SU-DHL-6 (cell line): ENCODE results near the gene ITSN1.

Experiments
- H2AFZ ChIP-seq: fragments of 200-600 bp; sonication (generic); 2 replicates; pipeline ENCODE4 v1.6.1; 2014; ENCODE audit warnings: low read depth, mild to moderate bottlenecking, moderate library complexity, mixed read lengths, antibody characterized with exemption, low read length; ENCODE audit not compliant: severe bottlenecking
- H3F3A ChIP-seq: fragments of 200-600 bp; shearing (Covaris generic); 2 replicates; pipeline ENCODE4 v1.6.0; 2016; ENCODE audit warnings: antibody characterized with exemption, mild to moderate bottlenecking; ENCODE audit not compliant: insufficient read depth
- H3K27ac ChIP-seq: fragments of 200-600 bp; sonication (generic); 2 replicates; pipeline ENCODE4 v1.5.1; 2016; ENCODE audit warnings: low read depth, mild to moderate bottlenecking, low read length, moderate library complexity, mixed read lengths
- H3K27me3 ChIP-seq: fragments of 200-600 bp; sonication (generic), shearing (Covaris generic); 2 replicates; pipeline ENCODE4 v1.6.0; 2014; ENCODE audit warnings: mild to moderate bottlenecking, low read length
- H3K36me3 ChIP-seq: fragments of 200-600 bp; sonication (generic); 2 replicates; pipeline ENCODE4 v1.6.1; 2014; ENCODE audit warnings: mild to moderate bottlenecking, low read length, mixed read lengths
- H3K4me2 ChIP-seq: fragments of 300-600, 200-600 bp; shearing (Covaris generic), sonication (generic); 2 replicates; pipeline ENCODE4 v1.6.0; 2014; ENCODE audit warnings: low read length, low read depth, mild to moderate bottlenecking; ENCODE audit not compliant: poor library complexity, severe bottlenecking
- H3K4me3 ChIP-seq: fragments of 200-600 bp; sonication (generic); 2 replicates; pipeline ENCODE4 v1.5.1; 2014; ENCODE audit warnings: antibody characterized with exemption, low read length, mild to moderate bottlenecking, mixed read lengths; ENCODE audit not compliant: insufficient read depth, poor library complexity, severe bottlenecking
- H3K79me2 ChIP-seq: fragments of 200-600 bp; sonication (generic); 2 replicates; pipeline ENCODE4 v1.6.1; 2014; ENCODE audit warnings: mild to moderate bottlenecking, low read length, moderate library complexity; ENCODE audit not compliant: insufficient read depth
- H3K9ac ChIP-seq: fragments of 200-600 bp; sonication (generic); 2 replicates; pipeline ENCODE4 v1.7.0; 2014; ENCODE audit warnings: mild to moderate bottlenecking, low read length
- H3K9me2 ChIP-seq: fragments of 200-600 bp; sonication (generic); replicated peaks from 2 replicates; pipeline ENCODE4 v1.6.1; 2014; ENCODE audit warnings: low read length; ENCODE audit not compliant: insufficient read depth
- H3K9me3 ChIP-seq: fragments of 200-600 bp; sonication (generic); 2 replicates; pipeline ENCODE4 v1.6.1; 2014; ENCODE audit warnings: low read length, mixed read lengths; ENCODE audit not compliant: insufficient read depth
- H4K20me1 ChIP-seq: fragments of 200-600 bp; sonication (generic); 2 replicates; pipeline ENCODE4 v1.6.1; 2014; ENCODE audit warnings: low read depth, mild to moderate bottlenecking, antibody characterized with exemption, low read length, moderate library complexity, mixed read lengths
- EZH2phosphoT487 ChIP-seq: fragments of 200-600 bp; sonication (generic), shearing (Covaris generic); conservative IDR thresholded peaks from 2 replicates; pipeline ENCODE4 v1.6.1; 2018; ENCODE audit warnings: mild to moderate bottlenecking, antibody characterized with exemption, low read length, moderate library complexity, mixed read lengths
- TF ChIP-seq, protein P1 (sequence below): fragments of 200-600 bp; sonication (generic); IDR thresholded peaks from one replicate; pipeline ENCODE4 v1.5.1; 2017; ENCODE audit warnings: antibody characterized with exemption, mild to moderate bottlenecking, low read length, moderate library complexity; ENCODE audit not compliant: insufficient read depth, poor library complexity, severe bottlenecking

Gene ITSN1

DNA sequence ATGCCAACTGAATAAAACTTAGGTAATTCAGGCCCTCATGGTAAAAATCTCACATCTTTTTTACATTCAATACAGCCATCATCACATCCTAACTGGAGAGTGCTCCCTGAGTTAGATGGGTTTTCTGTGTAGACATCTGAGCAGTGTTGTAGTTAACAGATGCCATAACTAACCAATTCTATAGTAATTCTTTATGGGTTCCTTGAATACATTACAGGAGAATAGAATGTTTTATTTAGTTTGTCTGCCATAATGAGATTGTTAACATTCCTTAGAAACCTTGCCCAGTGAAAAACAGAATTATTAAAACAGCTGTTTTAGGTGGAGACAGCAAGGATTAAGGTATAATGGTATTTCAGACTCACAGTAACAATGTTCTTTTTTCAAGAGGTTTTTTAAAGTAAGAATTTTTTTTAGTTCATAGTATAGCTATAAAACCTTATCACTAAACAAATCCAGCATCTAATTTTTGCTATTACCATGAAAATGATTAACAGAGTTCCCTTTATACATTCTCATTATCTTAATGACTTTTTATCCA lies 178.0 kb downstream of the ITSN1 start:
- H3K9ac ChIP-seq = no peak overlapping the region
- no peaks in the 10 kb centered on the region for H3K27me3 ChIP-seq
- H3K9me2 ChIP-seq = no peaks in the 10 kb centered on the region
- TF ChIP-seq, protein P1, sequence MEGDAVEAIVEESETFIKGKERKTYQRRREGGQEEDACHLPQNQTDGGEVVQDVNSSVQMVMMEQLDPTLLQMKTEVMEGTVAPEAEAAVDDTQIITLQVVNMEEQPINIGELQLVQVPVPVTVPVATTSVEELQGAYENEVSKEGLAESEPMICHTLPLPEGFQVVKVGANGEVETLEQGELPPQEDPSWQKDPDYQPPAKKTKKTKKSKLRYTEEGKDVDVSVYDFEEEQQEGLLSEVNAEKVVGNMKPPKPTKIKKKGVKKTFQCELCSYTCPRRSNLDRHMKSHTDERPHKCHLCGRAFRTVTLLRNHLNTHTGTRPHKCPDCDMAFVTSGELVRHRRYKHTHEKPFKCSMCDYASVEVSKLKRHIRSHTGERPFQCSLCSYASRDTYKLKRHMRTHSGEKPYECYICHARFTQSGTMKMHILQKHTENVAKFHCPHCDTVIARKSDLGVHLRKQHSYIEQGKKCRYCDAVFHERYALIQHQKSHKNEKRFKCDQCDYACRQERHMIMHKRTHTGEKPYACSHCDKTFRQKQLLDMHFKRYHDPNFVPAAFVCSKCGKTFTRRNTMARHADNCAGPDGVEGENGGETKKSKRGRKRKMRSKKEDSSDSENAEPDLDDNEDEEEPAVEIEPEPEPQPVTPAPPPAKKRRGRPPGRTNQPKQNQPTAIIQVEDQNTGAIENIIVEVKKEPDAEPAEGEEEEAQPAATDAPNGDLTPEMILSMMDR = no peak
- no peak for TF ChIP-seq EZH2phosphoT487
- H3F3A ChIP-seq = no peaks in the 10 kb centered on the region
- no peak overlapping the region for H2AFZ ChIP-seq
- H3K27ac ChIP-seq = no peak overlapping the region
- H4K20me1 ChIP-seq = no peaks in the 10 kb centered on the region
- H3K79me2 ChIP-seq = no peaks in the 10 kb centered on the region
- no peaks in the 10 kb centered on the region for H3K36me3 ChIP-seq
- no peak overlapping the region for H3K4me2 ChIP-seq
- no peaks in the 10 kb centered on the region for H3K9me3 ChIP-seq
- H3K4me3 ChIP-seq = no peak overlapping the region

DNA sequence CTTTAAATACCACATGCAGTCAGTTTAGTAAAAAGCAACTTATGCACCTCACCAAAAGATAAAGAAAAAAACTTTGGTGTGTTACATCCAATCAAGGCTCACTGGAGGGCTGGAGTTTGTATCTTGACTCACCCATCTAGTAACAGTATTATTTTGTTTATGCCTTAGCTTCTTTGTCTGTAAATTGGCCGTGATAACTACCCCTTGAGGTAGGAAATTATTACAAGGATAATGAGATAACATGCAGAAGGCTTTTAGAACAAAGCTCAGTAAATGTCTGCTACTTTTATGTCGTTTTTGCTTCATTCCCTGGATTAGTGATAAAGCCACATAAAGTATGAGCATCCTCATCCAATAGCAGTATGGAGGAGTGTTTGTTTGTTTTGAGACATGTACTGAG lies 178.5 kb downstream of the ITSN1 start:
- Histone ChIP-seq H3K36me3 (no peaks in the 10 kb centered on the region), H3K9me3 (no peaks in the 10 kb centered on the region), H3K79me2 (no peaks in the 10 kb centered on the region), H3K4me2 (no peak overlapping the region), H3K27me3 (no peaks in the 10 kb centered on the region), H3F3A (no peaks in the 10 kb centered on the region), H4K20me1 (no peaks in the 10 kb centered on the region), H2AFZ (no peak overlapping the region), H3K9ac (no peak overlapping the region), H3K27ac (no peak overlapping the region), H3K4me3 (no peak overlapping the region), H3K9me2 (no peaks in the 10 kb centered on the region)
- no peak for TF ChIP-seq EZH2phosphoT487

DNA sequence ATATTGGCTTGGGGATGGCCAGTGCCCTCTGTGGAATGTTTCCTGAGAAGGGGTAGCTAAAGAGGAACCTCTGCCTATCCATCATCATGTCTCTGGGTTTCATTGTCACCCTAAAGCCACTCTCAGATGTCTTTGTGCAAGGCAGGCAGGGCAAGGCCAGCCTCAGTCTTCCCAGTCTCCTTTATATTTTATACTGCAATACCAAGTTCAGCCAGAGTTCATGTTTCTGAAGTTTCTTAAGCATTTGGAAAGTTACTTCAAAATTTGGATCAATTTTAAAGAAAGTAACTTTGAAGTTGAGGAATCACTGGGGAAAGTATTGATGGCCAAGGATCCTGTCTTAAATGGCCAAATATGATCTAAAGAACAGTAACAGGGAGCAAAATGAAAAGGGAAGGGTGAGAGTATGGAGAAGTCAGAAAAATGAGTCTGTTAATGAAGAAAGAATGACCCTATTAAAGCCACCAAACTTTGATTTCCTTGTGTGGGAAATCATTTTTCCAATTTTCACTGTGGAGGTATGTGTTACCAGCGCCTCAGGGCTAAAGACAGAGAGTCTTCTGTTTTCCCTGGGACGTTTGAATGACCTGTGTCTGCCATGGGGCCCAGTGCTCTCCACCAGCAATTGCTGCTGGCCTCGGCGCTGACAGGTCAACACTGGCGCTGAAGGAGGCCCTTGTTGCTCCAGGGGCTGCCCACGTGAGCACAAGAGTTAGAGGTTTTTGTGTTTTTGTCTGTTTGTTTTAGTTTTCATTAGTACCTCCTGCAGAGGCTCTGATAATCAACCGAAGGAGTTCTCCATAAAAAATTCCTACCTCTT lies 179.4 kb downstream of the ITSN1 start:
- no peak overlapping the region for H3K4me3 ChIP-seq
- H3K36me3 ChIP-seq = no peaks in the 10 kb centered on the region
- no peak overlapping the region for H3K27ac ChIP-seq

More for the DNA sequence above, 179.4 kb downstream of the ITSN1 start:
- no peaks in the 10 kb centered on the region for H3K9me2 ChIP-seq
- no peaks in the 10 kb centered on the region for H3F3A ChIP-seq
- H3K9ac ChIP-seq = no peak overlapping the region
- no peaks in the 10 kb centered on the region for H4K20me1 ChIP-seq
- no peaks in the 10 kb centered on the region for H3K79me2 ChIP-seq
- H3K4me2 ChIP-seq = no peak overlapping the region
- H2AFZ ChIP-seq = no peak overlapping the region
- H3K27me3 ChIP-seq = no peaks in the 10 kb centered on the region
- no peak for TF ChIP-seq EZH2phosphoT487
- TF ChIP-seq, protein P1 = no peak
- no peaks in the 10 kb centered on the region for H3K9me3 ChIP-seq
